Measurements from ENCODE around the gene TMUB1. TPM values are rescaled to one million over a fixed set of nuclear protein-coding genes. Genes with fewer than 3 reads are reported as not detected.
A peak's percentile ranks its signal among the peaks of the same experiment; 100 is the strongest.

The TMUB1 gene
- total and polyA plus RNA-seq, 9 of the 15 experiments (the other 6 are each of a cell fraction or from before 2014, with no cell fraction given): 0.14 to 241 (median 74.1) TPM

GRCh38 chr7:151131592-151132293 is 48.5 kb upstream of the TMUB1 start (continued):
- TF ChIP-seq ZFP91 (CRISPR knock-in tag; IDR thresholded peaks at IDR 0.05) (no peak), BCOR (IDR thresholded peaks at IDR 0.05) (no peak), TEAD4 (IDR thresholded peaks at IDR 0.05; ENCODE audit: low read length) (no peak), TEAD4 (CRISPR knock-in tag; IDR thresholded peaks at IDR 0.05; ENCODE audit: borderline replicate concordance) (no peak), THRA (IDR thresholded peaks at IDR 0.05) (no peak)

- no peak overlapping the region for H2AFZ ChIP-seq (ENCODE audit: low read depth, low read length)
- no peak overlapping the region for H3K4me3 ChIP-seq
- WGBS (ENCODE audit: insufficient coverage, low coverage, missing lambda C conversion rate): 94% methylated on average over 13 of the region's 13 CpGs
- H3K4me1 ChIP-seq (replicated peaks in 1 of 2; ENCODE audit: control insufficient read depth in 2 of 2, insufficient read depth in 2 of 2, low read length in 2 of 2): peaks cover 0 to 15% of the 10 kb centered on the region in 2 experiments; a peak in 1 of 5 replicates
- intact Hi-C loops (cut with micrococcal nuclease): no loop called here
- H3K4me2 ChIP-seq (ENCODE audit: insufficient read depth, low read length): no peak overlapping the region
- ChIA-PET POLR2A (interaction anchor here (0.6 to 1.4 kb wide), 2 partner anchors 8 to 36 kb away, joined by 3 read pairs; no protein-coding TSS in a partner anchor), CTCF (ENCODE audit: low intra/inter-chr PET ratio) (no interaction called here)
- peaks cover 97% of the 10 kb centered on the region for H3K36me3 ChIP-seq (ENCODE audit: control insufficient read depth, insufficient read depth, low read length)
- FAIRE-seq (no peak), ATAC-seq (no peak), DNase-seq (ENCODE audit: extremely low read depth in 1 of 4, low spot score in 3 of 4) (no peak)
- no peaks in the 10 kb centered on the region for H3K79me2 ChIP-seq (ENCODE audit: control insufficient read depth, insufficient read depth, low read length)
- H3K9ac ChIP-seq (ENCODE audit: insufficient read depth in 1 of 2, low read depth in 2 of 2, low read length in 2 of 2): peak overlapping the region in 1 of 2 experiments; percentile 15; a peak in 1 of 4 replicates
- in situ Hi-C loops (cut with MboI): no loop called here
- no peaks in the 10 kb centered on the region for H3K9me3 ChIP-seq (replicated peaks; ENCODE audit: control insufficient read depth, insufficient read depth, low read depth, low read length)
- H3K27me3 ChIP-seq (ENCODE audit: control insufficient read depth in 2 of 2, insufficient read depth in 2 of 2, low read length in 2 of 2): no peaks in the 10 kb centered on the region; a peak in 1 of 5 replicates
- no peak overlapping the region for H3K27ac ChIP-seq (ENCODE audit: extremely low read depth, low read depth, low read length)
- BruUV-seq (replicated peaks): no TSS peak
- peaks cover 5% of the 10 kb centered on the region for H3K9me1 ChIP-seq (ENCODE audit: control insufficient read depth, insufficient read depth, low read length)
- H4K20me1 ChIP-seq (replicated peaks; ENCODE audit: control insufficient read depth, insufficient read depth, low read length): peaks cover 4% of the 10 kb centered on the region
- TF ChIP-seq GABPB2 (CRISPR knock-in tag; conservative IDR thresholded peaks at IDR 0.05) (no peak), NCOA2 (IDR thresholded peaks at IDR 0.05; ENCODE audit: partially characterized antibody in 2 of 2) (no peak), CBX1 (IDR thresholded peaks at IDR 0.05; ENCODE audit: low read depth) (no peak), ZNF407 (IDR thresholded peaks at IDR 0.05; ENCODE audit: low read depth) (no peak), PYGO2 (tag; IDR thresholded peaks at IDR 0.05) (no peak)
These were observed 47.9 kb upstream of the TMUB1 start for GRCh38 chr7:151131224-151131591.

Measured in K562 (cell line).